Left renal pelvis (tissue), 4 donors: Measurements from ENCODE around the gene ALS2CL. TPM values are rescaled to one million over a fixed set of nuclear protein-coding genes. Genes with fewer than 3 reads are reported as not detected.
"Not testable (repeated sequence)": the region's sequence is repeated elsewhere in the genome, so short reads cannot be mapped to it uniquely, and the experiment has no call there.

Experiments
- DNase-seq, 4 donors: peaks; one replicate each; pipeline ENCODE4 v3.0.0-alpha.2; 2013; ENCODE audit warnings: low read depth in 4 of 4, low spot score in 3 of 4
- polyA plus RNA-seq, 4 donors: library from polyadenylated mRNA; unstranded; fragments of 120-200 nt; gene quantifications; one replicate each; pipeline ENCODE4 v1.2.1, GENCODE V29; 2013; ENCODE audit not compliant: insufficient read length in 4 of 4

Gene ALS2CL
- 10 to 100 TPM in 2 of 4 donors, 1 to 10 TPM in 2; 6.2 to 16.4 (median 10.8) TPM for polyA plus RNA-seq

DNA sequence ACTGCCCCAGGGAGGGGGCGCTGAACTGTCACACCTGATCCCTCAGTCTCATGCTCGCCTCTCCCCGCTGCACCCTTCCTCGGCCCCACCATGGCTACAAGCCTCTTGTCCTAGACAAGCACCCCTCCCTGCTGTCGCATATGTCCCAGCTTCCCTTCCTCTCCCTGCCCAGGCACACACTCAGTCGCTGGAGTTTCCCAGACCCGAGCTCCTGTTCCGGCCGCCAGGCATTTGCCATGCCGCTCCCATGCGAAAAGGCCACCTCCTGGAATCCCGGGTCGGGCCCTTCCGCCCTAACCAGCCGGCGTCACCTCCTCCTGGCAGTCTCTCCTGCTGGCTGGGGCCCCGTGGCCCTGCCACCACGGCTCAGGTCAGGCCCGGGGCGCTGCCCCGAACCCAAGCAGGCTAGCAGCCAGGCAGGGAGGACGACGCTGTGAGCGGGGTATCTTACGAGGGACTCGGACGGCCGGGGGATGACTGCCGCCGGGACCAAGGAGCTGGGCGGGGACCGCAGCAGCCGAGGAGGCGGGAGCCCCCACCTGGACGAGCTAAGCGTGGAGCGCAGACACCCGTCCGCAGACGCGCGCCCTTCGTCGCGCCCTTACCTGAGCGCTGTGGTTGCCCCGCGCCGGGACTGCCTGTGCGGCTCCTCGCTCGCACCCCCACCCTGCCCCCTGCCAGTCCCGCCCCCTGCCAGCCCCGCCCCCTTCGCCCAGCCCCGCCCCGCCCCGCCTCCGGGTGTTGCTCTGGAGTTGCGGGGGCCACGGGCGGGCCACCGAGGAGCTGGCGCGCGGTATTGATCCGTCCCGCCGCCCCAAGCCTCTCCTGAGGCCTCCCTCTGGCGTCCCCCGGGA, at the start of gene ALS2CL:
ALS2CL (minus strand) TSS at position 642 of the 854 bp plus-strand sequence. CDS start 4,239 bp downstream, outside the sequence.
- no peak for DNase-seq

DNA sequence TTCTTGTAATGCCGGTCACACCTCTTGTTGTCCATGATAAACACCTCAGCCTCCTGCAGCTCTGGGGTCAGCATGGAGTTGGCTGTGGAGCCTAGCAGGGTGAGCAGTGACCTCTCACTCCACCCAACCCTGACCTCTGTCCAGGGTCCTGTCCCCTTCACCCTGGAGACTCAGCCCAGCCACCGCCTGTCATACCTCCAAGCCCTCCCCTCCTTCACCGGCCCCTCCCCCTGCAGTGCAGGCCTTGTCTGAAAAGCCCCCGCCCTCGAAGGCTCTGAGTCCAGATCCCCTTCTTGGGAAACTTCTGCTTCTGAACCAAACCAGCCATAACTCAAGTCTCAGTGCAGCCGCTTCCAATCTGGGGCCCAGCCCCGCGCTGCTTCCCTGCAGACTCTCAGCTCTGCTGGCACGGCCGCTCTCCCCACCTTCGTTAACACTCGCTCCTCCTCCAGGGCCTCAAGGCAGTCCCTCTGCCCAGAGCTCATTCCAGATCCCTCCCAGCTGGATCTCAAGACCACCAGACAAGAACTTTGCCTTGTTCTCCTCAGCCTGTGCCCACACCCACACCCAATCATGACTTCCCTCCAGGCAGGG, 49.6 kb upstream of the ALS2CL start:
- DNase-seq: no peak

DNA sequence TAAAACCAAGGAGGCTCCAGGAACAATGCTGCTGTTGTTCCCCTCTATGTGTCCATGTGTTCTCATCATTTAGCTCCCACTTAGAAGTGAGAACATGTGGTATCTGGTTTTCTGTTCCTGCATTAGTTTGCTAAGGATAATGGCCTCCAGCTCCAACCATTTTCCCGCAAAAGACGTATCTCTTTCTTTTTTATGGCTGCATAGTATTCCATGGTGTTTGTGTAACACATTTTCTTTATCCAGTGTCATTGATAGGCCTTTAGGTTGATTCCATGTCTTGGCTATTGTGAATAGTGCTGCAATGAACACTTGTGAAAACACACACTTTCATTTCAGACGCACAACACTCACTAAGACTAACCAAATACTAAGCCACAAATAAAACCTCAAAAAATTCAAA, 46.1 kb upstream of the ALS2CL start:
- not testable (repeated sequence) for DNase-seq

- DNase-seq: no peak
Observed at GRCh38 chr3:46737329-46737731, 43.9 kb upstream of the ALS2CL start.

GRCh38 chr3:46736006-46736872, 42.8 kb upstream of the ALS2CL start:
- no peak for DNase-seq

- no peak for DNase-seq
Observed at GRCh38 chr3:46734773-46735172, 41.3 kb upstream of the ALS2CL start.

DNA sequence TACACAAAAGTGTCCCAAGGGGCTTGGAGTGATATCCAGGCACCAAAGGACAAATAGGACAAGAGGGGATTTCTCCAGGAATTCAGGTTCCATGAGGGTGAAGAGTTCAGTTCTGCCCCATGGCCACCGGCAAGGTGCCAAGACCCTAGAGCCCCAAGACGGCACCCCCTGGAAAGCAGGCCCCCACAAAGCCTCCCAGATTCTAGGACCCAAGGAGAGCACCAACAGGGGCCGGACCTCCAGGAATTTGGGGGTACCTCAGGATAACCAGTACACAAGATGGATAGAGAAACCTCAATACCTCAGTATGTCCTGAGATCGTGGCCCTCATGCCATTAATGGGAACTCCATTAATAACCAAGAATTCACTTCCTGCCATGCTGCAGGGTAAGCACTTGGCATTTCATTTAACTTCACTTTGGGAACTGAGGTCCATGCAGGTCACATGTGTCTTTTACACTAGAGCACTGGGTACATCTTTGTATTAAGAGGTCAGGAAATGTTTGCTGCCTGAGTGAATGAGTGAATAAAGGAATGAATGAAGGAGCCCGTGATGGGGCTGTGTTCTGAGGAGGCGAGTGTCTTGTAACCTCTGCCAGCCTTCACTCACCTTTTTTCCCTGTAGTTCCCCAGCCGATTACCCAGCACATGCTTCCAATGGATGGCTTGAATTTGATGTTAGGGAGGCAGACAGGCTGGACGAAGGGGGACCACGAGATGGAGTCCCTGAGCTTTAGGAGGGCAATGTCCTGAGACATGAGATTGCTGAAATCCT, 39.7 kb upstream of the ALS2CL start:
- no peak for DNase-seq

DNA sequence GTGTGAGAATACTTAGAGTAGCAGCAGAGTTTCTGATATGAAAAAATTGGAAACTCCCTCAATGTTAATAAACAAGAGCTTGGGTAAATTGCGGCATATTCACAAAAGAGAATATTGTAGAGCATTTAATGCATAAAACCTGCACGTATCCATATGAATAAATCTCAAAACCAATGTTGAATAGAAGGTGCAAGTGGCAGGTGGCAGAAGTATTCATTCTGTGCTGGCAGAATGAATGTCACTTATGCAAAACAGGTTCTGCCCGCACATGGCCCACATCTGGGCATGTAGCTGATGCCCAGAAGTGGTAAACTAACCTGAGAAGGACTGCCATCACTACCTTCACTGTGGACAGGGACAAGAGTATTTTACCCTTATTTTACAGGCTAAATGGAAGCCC, 38.3 kb upstream of the ALS2CL start:
- no peak for DNase-seq

DNA sequence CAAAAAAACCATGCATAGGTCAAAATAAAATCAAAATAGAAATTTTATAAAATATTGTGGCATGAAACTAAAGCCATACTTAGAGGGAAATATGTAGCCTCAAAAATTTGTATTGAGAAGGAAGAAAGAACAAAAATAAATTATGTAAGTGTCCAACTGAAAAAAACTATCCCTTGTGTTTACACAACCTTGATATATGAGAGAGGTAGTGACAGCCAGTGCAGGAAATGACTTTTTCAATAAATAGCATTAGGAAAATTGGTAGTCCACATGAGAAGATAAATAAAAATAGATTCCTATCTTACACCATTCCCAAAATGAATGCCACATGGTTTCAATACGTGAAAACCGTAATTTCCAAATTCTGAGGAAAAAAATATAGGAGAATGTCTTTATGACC, 37.3 kb upstream of the ALS2CL start:
- no peak for DNase-seq

GRCh38 chr3:46729038-46729437, 35.6 kb upstream of the ALS2CL start:
- DNase-seq: no peak

- no peak for DNase-seq
Observed at GRCh38 chr3:46725621-46726314, 32.3 kb upstream of the ALS2CL start.

DNA sequence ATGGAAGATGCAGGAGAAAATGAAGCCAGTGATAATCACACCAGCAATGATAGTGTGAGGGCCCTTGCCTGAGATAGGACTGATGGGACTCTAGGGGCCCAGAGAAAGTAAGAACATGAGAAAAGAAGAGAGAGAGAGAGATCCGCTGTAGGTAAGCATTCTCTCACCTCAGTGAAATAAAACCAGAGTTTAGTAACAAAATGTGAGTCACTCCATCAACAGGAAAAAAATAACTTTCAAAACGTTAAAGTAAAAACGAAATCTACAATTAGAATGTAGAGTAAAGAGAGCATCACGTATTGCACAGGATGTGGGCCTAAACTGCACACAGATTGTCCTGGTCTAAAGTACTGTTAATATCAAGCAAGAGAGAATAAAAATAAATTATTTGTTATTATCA, 30.9 kb upstream of the ALS2CL start:
- DNase-seq: no peak

DNA sequence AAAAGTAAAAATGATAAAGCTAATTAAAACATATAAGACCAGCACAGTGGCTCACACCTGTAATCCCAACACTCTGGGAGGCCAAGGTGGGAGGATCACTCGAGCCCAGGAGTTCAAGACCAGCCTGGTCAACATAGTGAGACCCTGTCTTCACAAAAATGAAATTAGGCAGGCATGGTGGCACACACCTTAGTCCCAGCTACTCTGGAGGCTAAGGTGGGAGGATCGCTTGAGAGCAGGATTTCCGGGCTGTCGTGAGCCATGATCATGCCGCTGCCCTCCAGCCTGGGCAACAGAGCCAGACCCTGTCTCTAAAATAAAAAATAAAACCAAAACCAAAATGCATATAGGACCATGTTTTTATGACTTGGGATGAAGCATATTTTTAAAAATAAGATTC, 29.0 kb upstream of the ALS2CL start:
- DNase-seq: no peak

- no peak for DNase-seq
Observed at GRCh38 chr3:46721009-46721408, 27.5 kb upstream of the ALS2CL start.

GRCh38 chr3:46719735-46720271, 26.3 kb upstream of the ALS2CL start:
- DNase-seq: no peak

DNA sequence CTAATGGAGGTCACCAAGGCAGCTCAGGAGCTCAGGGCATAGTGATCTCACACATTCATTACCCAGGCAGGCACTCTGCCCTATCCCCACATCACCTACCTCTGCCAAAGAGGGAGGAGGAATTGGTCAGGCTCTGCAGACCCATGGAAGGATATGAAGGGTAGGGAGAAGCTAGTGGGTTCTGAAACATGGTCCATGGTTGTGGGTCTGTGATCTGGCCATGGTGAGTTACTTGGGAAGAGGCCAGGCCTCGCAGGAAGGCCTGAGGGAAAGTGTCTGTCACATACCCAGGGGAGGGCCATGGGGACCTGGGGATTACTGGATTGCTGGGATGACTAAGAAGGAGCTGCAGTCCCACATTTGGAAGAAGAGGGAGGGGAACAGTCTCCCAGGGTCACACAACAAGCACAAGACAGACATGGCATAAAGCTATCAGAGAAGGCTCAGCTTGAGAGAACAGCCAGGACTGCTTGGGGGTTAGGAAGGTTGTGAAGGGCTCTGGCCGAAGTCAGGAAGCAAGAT, 25.6 kb upstream of the ALS2CL start:
- DNase-seq: no peak

GRCh38 chr3:46717447-46718231, 24.2 kb upstream of the ALS2CL start, which contains the start of gene PRSS50:
PRSS50 (minus strand) TSS chr3:46717869; CDS start chr3:46717824, 45 bp downstream.
- DNase-seq: no peak
